Trophoblast cell (in vitro differentiated cells and primary cell): ENCODE data around the gene CHCHD10.

Experiments used
- DNase-seq, 2 donors: peaks; one replicate each; pipeline ENCODE4 v3.0.0-alpha.2; 2016
- H2AFZ ChIP-seq: 2 replicates; pipeline ENCODE4 v1.6.1; 2013; ENCODE audit warnings: low read length, moderate library complexity, mild to moderate bottlenecking; ENCODE audit not compliant: insufficient read depth, poor library complexity
- H2AK5ac ChIP-seq: 2 replicates; pipeline ENCODE4 v1.6.1; 2013; ENCODE audit warnings: mild to moderate bottlenecking, low read length
- H2BK120ac ChIP-seq: 2 replicates; pipeline ENCODE4 v1.6.1; 2013; ENCODE audit warnings: low read length, mild to moderate bottlenecking, moderate library complexity; ENCODE audit not compliant: insufficient read depth, poor library complexity
- H2BK12ac ChIP-seq: 2 replicates; pipeline ENCODE4 v1.6.1; 2013; ENCODE audit warnings: mild to moderate bottlenecking, low read length, moderate library complexity
- H2BK5ac ChIP-seq: 2 replicates; pipeline ENCODE4 v1.6.1; 2013; ENCODE audit warnings: low read length, low read depth, moderate library complexity, mild to moderate bottlenecking; ENCODE audit not compliant: poor library complexity
- H3K14ac ChIP-seq: 2 replicates; pipeline ENCODE4 v1.6.1; 2013; ENCODE audit warnings: mild to moderate bottlenecking, low read length
- H3K18ac ChIP-seq: 2 replicates; pipeline ENCODE4 v1.6.1; 2013; ENCODE audit warnings: mild to moderate bottlenecking, low read length
- H3K23ac ChIP-seq: 2 replicates; pipeline ENCODE4 v1.6.1; 2013; ENCODE audit warnings: low read length
- H3K27ac ChIP-seq: 2 replicates; pipeline ENCODE4 v1.5.1; 2013; ENCODE audit warnings: low read depth, mild to moderate bottlenecking, inconsistent platforms, low read length, moderate library complexity
- H3K27me3 ChIP-seq: 2 replicates; pipeline ENCODE4 v1.6.1; 2013; ENCODE audit warnings: inconsistent platforms, mild to moderate bottlenecking, low read length, moderate library complexity; ENCODE audit not compliant: insufficient read depth
- H3K36me3 ChIP-seq, 2 experiments: 1 replicate in 1 of 2; 2 replicates in 1 of 2; pipeline ENCODE4 v1.6.1; 2013; ENCODE audit warnings: low read length in 2 of 2, mild to moderate bottlenecking in 2 of 2, moderate library complexity in 1 of 2; ENCODE audit not compliant: insufficient read depth in 2 of 2, control insufficient read depth in 1 of 2
- H3K4ac ChIP-seq: 2 replicates; pipeline ENCODE4 v1.6.1; 2013; ENCODE audit warnings: low read depth, mild to moderate bottlenecking, low read length, moderate library complexity
- H3K4me1 ChIP-seq, 2 experiments: 1 replicate in 1 of 2; 2 replicates in 1 of 2; pipeline ENCODE4 v1.6.1; 2013; ENCODE audit warnings: low read length in 2 of 2, mild to moderate bottlenecking in 2 of 2, moderate library complexity in 1 of 2; ENCODE audit not compliant: insufficient read depth in 2 of 2, control insufficient read depth in 1 of 2
- H3K4me2 ChIP-seq: 2 replicates; pipeline ENCODE4 v1.6.1; 2013; ENCODE audit warnings: inconsistent platforms, mild to moderate bottlenecking, low read length, moderate library complexity
- H3K4me3 ChIP-seq: 2 replicates; pipeline ENCODE4 v1.5.1; 2013; ENCODE audit warnings: mild to moderate bottlenecking, low read depth, low read length, inconsistent platforms
- H3K79me1 ChIP-seq: one replicate; pipeline ENCODE4 v1.6.1; 2013; ENCODE audit warnings: low read length
- H3K79me2 ChIP-seq: 2 replicates; pipeline ENCODE4 v1.6.1; 2013; ENCODE audit warnings: low read length, mild to moderate bottlenecking; ENCODE audit not compliant: control insufficient read depth, insufficient read depth, poor library complexity
- H3K9ac ChIP-seq: 2 replicates; pipeline ENCODE4 v1.6.1; 2013; ENCODE audit warnings: mild to moderate bottlenecking, low read length
- H3K9me3 ChIP-seq: 2 replicates; pipeline ENCODE4 v1.6.1; 2013; ENCODE audit warnings: low read depth, mild to moderate bottlenecking, control low read depth, inconsistent platforms, low read length; ENCODE audit not compliant: insufficient read depth
- H4K12ac ChIP-seq: 2 replicates; pipeline ENCODE4 v1.6.1; 2013; ENCODE audit warnings: low read depth, mild to moderate bottlenecking, low read length, moderate library complexity
- H4K8ac ChIP-seq: 2 replicates; pipeline ENCODE4 v1.6.1; 2013; ENCODE audit warnings: low read depth, mild to moderate bottlenecking, low read length, moderate library complexity
- H4K91ac ChIP-seq: one replicate; pipeline ENCODE4 v1.6.1; 2013; ENCODE audit warnings: low read depth, mild to moderate bottlenecking, low read length, moderate library complexity
- WGBS: extraction: QIAGEN DNeasy Blood & Tissue Kit; methylation state at CpG from one replicate; pipeline ENCODE4 v1.1.7; 2013; ENCODE audit warnings: missing lambda C conversion rate; ENCODE audit not compliant: insufficient read length, insufficient coverage; ENCODE audit errors: extremely low coverage; 5-methylcytosine and 5-hydroxymethylcytosine counted together

The CHCHD10 gene

GRCh38 chr22:23754980-23755636 lies 12.7 kb downstream of the CHCHD10 start:
- Histone ChIP-seq H3K36me3 (no peaks in the 10 kb centered on the region), H3K27ac (no peak overlapping the region), H3K79me1 (peaks cover 11% of the 10 kb centered on the region), H4K91ac (no peak overlapping the region), H3K27me3 (no peaks in the 10 kb centered on the region), H3K14ac (no peak overlapping the region), H2AFZ (no peak overlapping the region), H3K23ac (no peak overlapping the region), H2AK5ac (no peak overlapping the region), H3K79me2 (peaks cover 6% of the 10 kb centered on the region), H3K4me3 (no peak overlapping the region), H3K4me2 (no peak overlapping the region), H3K18ac (no peak overlapping the region), H2BK120ac (no peak overlapping the region), H3K4me1 (peaks cover 2 to 6% of the 10 kb centered on the region in 2 experiments), H2BK5ac (no peak overlapping the region), H4K12ac (no peak overlapping the region), H4K8ac (no peak overlapping the region), H3K9ac (no peak overlapping the region), H3K9me3 (peaks cover 3% of the 10 kb centered on the region), H2BK12ac (no peak overlapping the region), H3K4ac (no peak overlapping the region)
- DNase-seq: no peak
- WGBS: no CpG with 5 or more reads among the region's 6 CpGs

- Histone ChIP-seq H3K9me3 (peaks cover 3% of the 10 kb centered on the region), H4K8ac (no peak within 1 kb of the TSS), H3K9ac (no peak within 1 kb of the TSS), H3K4me3 (no peak within 1 kb of the TSS), H3K4me2 (no peak within 1 kb of the TSS), H4K91ac (no peak within 1 kb of the TSS), H2AFZ (no peak within 1 kb of the TSS), H3K14ac (no peak within 1 kb of the TSS), H3K36me3 (no peaks in the 10 kb centered on the region), H3K18ac (no peak within 1 kb of the TSS), H2AK5ac (no peak within 1 kb of the TSS), H4K12ac (no peak within 1 kb of the TSS), H3K79me2 (peaks cover 6% of the 10 kb centered on the region), H2BK5ac (no peak within 1 kb of the TSS), H3K23ac (no peak within 1 kb of the TSS), H3K79me1 (peaks cover 11% of the 10 kb centered on the region), H2BK120ac (no peak within 1 kb of the TSS), H2BK12ac (no peak within 1 kb of the TSS), H3K27me3 (no peaks in the 10 kb centered on the region), H3K27ac (no peak within 1 kb of the TSS), H3K4ac (no peak within 1 kb of the TSS), H3K4me1 (peaks cover 2 to 7% of the 10 kb centered on the region in 2 experiments)
- DNase-seq: no peak
- WGBS: no CpG with 5 or more reads among the region's 14 CpGs
Measured at GRCh38 chr22:23754220-23754919, 13.4 kb downstream of the CHCHD10 start, which contains the start of gene VPREB3. Gene VPREB3, minus strand, starts transcription at chr22:23754425. Its CDS starts 62 bp downstream, at chr22:23754363.

- Histone ChIP-seq H3K27me3 (no peaks in the 10 kb centered on the region), H3K27ac (no peak overlapping the region), H3K14ac (no peak overlapping the region), H3K4ac (no peak overlapping the region), H2BK12ac (no peak overlapping the region), H2AK5ac (no peak overlapping the region), H3K36me3 (no peaks in the 10 kb centered on the region), H3K4me2 (no peak overlapping the region), H3K9ac (no peak overlapping the region), H3K79me1 (peaks cover 11% of the 10 kb centered on the region), H3K4me1 (peaks cover 2 to 7% of the 10 kb centered on the region in 2 experiments), H4K91ac (no peak overlapping the region), H3K23ac (no peak overlapping the region), H4K8ac (no peak overlapping the region), H3K18ac (no peak overlapping the region), H3K79me2 (peaks cover 6% of the 10 kb centered on the region), H2BK5ac (no peak overlapping the region), H3K4me3 (no peak overlapping the region), H2BK120ac (no peak overlapping the region), H3K9me3 (peaks cover 3% of the 10 kb centered on the region), H4K12ac (no peak overlapping the region), H2AFZ (no peak overlapping the region)
- WGBS: no CpG with 5 or more reads among the region's 2 CpGs
- no peak for DNase-seq
Measured at GRCh38 chr22:23753385-23753784, 14.4 kb downstream of the CHCHD10 start.

DNA sequence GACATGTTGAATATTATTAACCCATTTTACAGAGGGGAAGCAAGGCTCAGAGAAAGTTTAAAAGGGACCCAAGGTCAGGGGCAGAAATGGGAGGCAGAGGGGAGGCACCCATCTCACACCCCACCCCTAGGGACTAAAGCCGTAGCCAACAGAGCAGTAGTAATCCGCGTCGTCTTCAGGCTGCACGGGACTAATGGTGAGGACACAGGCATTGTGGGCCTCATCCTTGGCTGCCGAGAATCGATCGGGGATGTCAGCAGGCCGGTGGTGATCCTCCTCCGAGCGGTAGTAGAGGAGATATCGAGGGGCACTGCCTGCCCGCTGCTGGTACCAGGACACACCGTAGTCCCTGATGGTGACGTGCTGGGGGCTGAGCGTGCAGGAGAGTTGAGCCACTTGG lies 15.0 kb downstream of the CHCHD10 start:
- no peak for DNase-seq
- H3K9me3 ChIP-seq: peaks cover 3% of the 10 kb centered on the region
- H3K14ac ChIP-seq: no peak overlapping the region
- H2BK5ac ChIP-seq: no peak overlapping the region
- no peak overlapping the region for H3K4ac ChIP-seq
- no peak overlapping the region for H2AFZ ChIP-seq
- peaks cover 2 to 7% of the 10 kb centered on the region in 2 experiments for H3K4me1 ChIP-seq
- no peak overlapping the region for H2BK120ac ChIP-seq
- no peak overlapping the region for H2BK12ac ChIP-seq
- no peak overlapping the region for H4K91ac ChIP-seq
- no peak overlapping the region for H4K12ac ChIP-seq
- WGBS: no CpG with 5 or more reads among the region's 16 CpGs
- peaks cover 11% of the 10 kb centered on the region for H3K79me1 ChIP-seq
- peaks cover 6% of the 10 kb centered on the region for H3K79me2 ChIP-seq
- no peak overlapping the region for H3K18ac ChIP-seq
- H3K23ac ChIP-seq: no peak overlapping the region
- H3K27ac ChIP-seq: no peak overlapping the region
- H3K9ac ChIP-seq: peak overlapping the region; percentile 5
- H2AK5ac ChIP-seq: no peak overlapping the region
- H4K8ac ChIP-seq: no peak overlapping the region
- no peaks in the 10 kb centered on the region for H3K36me3 ChIP-seq
- H3K27me3 ChIP-seq: no peaks in the 10 kb centered on the region
- H3K4me2 ChIP-seq: no peak overlapping the region
- peak overlapping the region; percentile 18 for H3K4me3 ChIP-seq
